CD4-positive, alpha-beta T cell (primary cell): ENCODE measurements around the gene FUT7. TPM values are rescaled to one million over a fixed set of nuclear protein-coding genes. Genes with fewer than 3 reads are reported as not detected.
"Not testable (repeated sequence)": the region's sequence is repeated elsewhere in the genome, so short reads cannot be mapped to it uniquely, and the experiment has no call there.

Experiments
- ATAC-seq: fragments of 200-7000 bp; cut with Tn5 transposase; one replicate; pipeline ENCODE4 v1.10.0; 2022; ENCODE audit warnings: mild to moderate bottlenecking; ENCODE audit not compliant: poor library complexity
- CTCF ChIA-PET: fragments of 350-600 bp; sonication (Branson Sonifier 250); formaldehyde crosslinking; loops from one replicate; lab custom pipeline; 2021; ENCODE audit warnings: antibody characterized with exemption, inconsistent platforms; lab: Charles Lee
- POLR2A ChIA-PET: fragments of 350-600 bp; sonication (Branson Sonifier 250); formaldehyde crosslinking; loops from one replicate; lab custom pipeline; 2021; ENCODE audit warnings: antibody characterized with exemption, inconsistent platforms; lab: Charles Lee
- DNase-seq, 14 experiments: peaks; one replicate each; pipeline ENCODE4 v3.0.0-alpha.2; 2013 to 2020; ENCODE audit warnings: mixed read lengths in 2 of 14
- H3K27ac ChIP-seq, 2 donors: one replicate each; pipeline versions ENCODE4 v1.5.1 to v1.7.0; 2013; ENCODE audit warnings: low read length in 2 of 2, low read depth in 1 of 2, mild to moderate bottlenecking in 1 of 2
- H3K27me3 ChIP-seq, 2 experiments: 1 replicate in 1 of 2; 2 replicates in 1 of 2; pipeline versions ENCODE4 v1.6.1 to v1.7.0; 2013; ENCODE audit warnings: low read length in 2 of 2, control low read depth in 1 of 2, mild to moderate bottlenecking in 1 of 2, moderate library complexity in 1 of 2; ENCODE audit not compliant: insufficient read depth in 2 of 2, control insufficient read depth in 1 of 2
- H3K36me3 ChIP-seq: one replicate; pipeline ENCODE4 v1.6.1; 2013; ENCODE audit warnings: low read length, control low read depth; ENCODE audit not compliant: insufficient read depth
- H3K4me1 ChIP-seq: one replicate; pipeline ENCODE4 v1.6.1; 2013; ENCODE audit warnings: low read length, control low read depth; ENCODE audit not compliant: insufficient read depth
- H3K4me3 ChIP-seq: one replicate; pipeline ENCODE4 v1.5.1; 2013; ENCODE audit warnings: mild to moderate bottlenecking, low read length, moderate library complexity
- H3K9me3 ChIP-seq, 2 experiments: 1 replicate in 1 of 2; 2 replicates in 1 of 2; pipeline versions ENCODE4 v1.6.1 to v1.7.0; 2013; ENCODE audit warnings: low read length in 2 of 2, mild to moderate bottlenecking in 2 of 2, control low read depth in 1 of 2, moderate library complexity in 1 of 2; ENCODE audit not compliant: control insufficient read depth in 1 of 2, insufficient read depth in 1 of 2
- H3K27ac Mint-ChIP-seq: one replicate; pipeline ENCODE4 v1.8.0; 2020; ENCODE audit warnings: mixed read lengths
- H3K27me3 Mint-ChIP-seq: one replicate; pipeline ENCODE4 v1.8.0; 2021; ENCODE audit warnings: mixed read lengths
- H3K36me3 Mint-ChIP-seq: one replicate; pipeline ENCODE4 v1.8.0; 2021; ENCODE audit warnings: low read depth, mixed read lengths
- H3K4me1 Mint-ChIP-seq: one replicate; pipeline ENCODE4 v1.8.0; 2021; ENCODE audit warnings: low read depth, mixed read lengths
- H3K4me3 Mint-ChIP-seq: one replicate; pipeline ENCODE4 v1.8.0; 2020; ENCODE audit warnings: mild to moderate bottlenecking, mixed read lengths
- H3K9me3 Mint-ChIP-seq: one replicate; pipeline ENCODE4 v1.8.0; 2020; ENCODE audit warnings: mixed read lengths
- intact Hi-C, 2 experiments: fragments of 100-400 bp; cut with DNase I in 1 of 2; cut with micrococcal nuclease in 1 of 2; formaldehyde crosslinking; loops; one replicate each; pipeline versions ENCODE4 v1.15.1 to v1.9.0; 2023 to 2025; cut with DNase I, micrococcal nuclease
- total RNA-seq, 174 experiments: library from RNA in 2 of 174; stranded (reverse) in 2 of 174; gene quantifications; one replicate each; pipeline ENCODE4 v1.2.3 and lab custom pipeline; 2021 to 2026
- TF ChIP-seq, protein P1 (sequence below): fragments of 200-600 bp; IDR thresholded peaks from one replicate; pipeline ENCODE4 v1.8.0; 2022; ENCODE audit warnings: antibody characterized with exemption, mild to moderate bottlenecking

FUT7 gene
- total RNA-seq, 2 experiments from 2014 or later, result 1.7 to 1.8 TPM

DNA sequence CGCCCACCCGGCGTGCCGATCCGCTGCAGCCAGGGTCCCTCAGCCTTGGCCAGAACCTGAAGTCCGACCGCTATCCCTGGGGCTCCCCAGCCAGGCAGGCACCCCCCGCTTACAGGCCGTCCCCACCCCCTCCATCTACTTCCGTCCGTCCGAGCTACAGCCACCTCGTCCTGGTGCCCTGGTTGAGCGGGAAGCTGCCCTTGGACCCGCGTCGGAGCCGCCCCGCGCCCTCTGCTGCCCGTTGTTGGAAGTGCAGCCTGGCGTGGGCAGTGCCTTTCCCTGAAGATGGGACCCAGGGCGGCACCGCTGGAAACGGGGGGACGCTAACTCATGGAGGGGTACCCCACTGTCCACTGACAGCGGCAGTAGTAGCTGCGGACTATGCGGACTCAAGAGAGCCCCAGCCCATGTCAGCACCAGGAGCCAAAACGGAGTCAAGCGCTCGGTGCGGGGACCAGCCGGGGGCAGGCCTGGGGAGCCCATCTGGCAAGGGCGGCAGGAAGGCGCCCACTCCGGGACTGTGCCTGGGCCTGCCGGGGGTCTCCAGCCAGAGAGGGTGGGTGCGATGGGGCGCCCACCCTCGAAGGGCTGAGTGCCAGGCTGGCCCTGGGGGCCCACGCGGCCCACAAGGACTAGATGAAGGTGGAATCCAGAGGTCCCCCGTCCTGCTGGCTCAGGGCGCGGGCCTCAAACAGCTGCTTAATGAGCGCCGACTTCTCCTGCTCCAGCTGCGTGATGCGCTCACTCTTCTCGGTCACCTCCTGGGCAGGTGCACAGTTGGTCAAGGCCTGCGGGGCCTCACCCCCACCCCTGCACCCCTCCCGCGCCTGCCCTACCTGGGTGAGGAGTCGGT, 32.4 kb upstream of the FUT7 start:
- no peak overlapping the region for H3K27ac Mint-ChIP-seq
- ATAC-seq (no peak), DNase-seq (peak; percentile 34 to 80 (median 53))
- no peaks in the 10 kb centered on the region for H3K9me3 ChIP-seq
- peaks cover 4% of the 10 kb centered on the region for H3K27me3 Mint-ChIP-seq
- POLR2A ChIA-PET, result no interaction called here
- peaks cover 0 to 3% of the 10 kb centered on the region in 2 experiments for H3K27me3 ChIP-seq
- H3K4me1 Mint-ChIP-seq, result peaks cover 6% of the 10 kb centered on the region
- no peaks in the 10 kb centered on the region for H3K36me3 Mint-ChIP-seq
- intact Hi-C loops, result loop anchor here (1.0 to 10.0 kb wide), 4 partner anchors 18 to 279 kb away; partner anchors contain the start of genes ABCA2 (in 1 of the 2) and NPDC1 (in 1 of the 2)
- no peak overlapping the region for H3K4me3 ChIP-seq
- H3K36me3 ChIP-seq, result no peaks in the 10 kb centered on the region
- no peak overlapping the region for H3K27ac ChIP-seq
- CTCF ChIA-PET, result interaction anchor here (0.6 to 1.6 kb wide), 10 partner anchors 8 to 277 kb away, joined by 3 to 10 read pairs (median 4); partner anchors contain the start of genes MAN1B1 and NPDC1
- H3K4me1 ChIP-seq, result peaks cover 20% of the 10 kb centered on the region
- H3K4me3 Mint-ChIP-seq, result no peak overlapping the region
- TF ChIP-seq, protein P1, sequence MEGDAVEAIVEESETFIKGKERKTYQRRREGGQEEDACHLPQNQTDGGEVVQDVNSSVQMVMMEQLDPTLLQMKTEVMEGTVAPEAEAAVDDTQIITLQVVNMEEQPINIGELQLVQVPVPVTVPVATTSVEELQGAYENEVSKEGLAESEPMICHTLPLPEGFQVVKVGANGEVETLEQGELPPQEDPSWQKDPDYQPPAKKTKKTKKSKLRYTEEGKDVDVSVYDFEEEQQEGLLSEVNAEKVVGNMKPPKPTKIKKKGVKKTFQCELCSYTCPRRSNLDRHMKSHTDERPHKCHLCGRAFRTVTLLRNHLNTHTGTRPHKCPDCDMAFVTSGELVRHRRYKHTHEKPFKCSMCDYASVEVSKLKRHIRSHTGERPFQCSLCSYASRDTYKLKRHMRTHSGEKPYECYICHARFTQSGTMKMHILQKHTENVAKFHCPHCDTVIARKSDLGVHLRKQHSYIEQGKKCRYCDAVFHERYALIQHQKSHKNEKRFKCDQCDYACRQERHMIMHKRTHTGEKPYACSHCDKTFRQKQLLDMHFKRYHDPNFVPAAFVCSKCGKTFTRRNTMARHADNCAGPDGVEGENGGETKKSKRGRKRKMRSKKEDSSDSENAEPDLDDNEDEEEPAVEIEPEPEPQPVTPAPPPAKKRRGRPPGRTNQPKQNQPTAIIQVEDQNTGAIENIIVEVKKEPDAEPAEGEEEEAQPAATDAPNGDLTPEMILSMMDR, result peak; percentile 84
- H3K9me3 Mint-ChIP-seq, result no peaks in the 10 kb centered on the region

DNA sequence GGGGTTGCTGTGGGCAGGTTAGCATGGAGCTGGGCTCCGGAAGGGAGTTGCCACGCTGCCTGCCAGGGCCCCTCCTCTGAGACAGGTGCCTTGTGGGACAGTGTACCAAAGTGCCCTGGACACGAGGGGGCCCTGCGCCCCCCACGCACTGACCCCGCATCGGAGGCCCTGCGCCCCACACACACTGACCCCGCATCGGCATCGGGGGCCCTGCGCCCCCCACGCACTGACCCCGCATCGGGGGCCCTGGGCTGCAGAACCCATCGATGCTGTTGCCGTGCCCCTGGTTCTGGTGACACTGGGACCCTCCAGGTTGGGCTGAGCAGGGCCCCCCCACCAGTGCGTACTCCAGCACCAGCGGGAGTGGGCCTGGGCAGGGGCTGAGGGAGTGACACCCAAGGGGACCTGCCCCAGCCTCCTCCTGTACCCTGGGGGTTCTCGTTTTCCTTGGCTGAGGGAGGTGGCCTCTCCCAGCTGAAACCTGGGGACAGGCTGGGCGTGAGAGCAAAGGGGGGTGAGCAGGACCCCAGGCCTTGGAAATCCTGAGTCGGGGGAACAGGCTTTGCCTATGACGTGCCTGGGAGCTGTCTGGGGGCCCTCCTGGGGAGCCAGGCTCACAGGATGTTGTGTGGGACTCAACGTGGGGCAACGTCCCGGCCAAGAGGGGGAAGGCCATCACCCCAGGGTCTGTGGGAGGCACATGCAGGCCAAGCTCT, 31.6 kb upstream of the FUT7 start:
- H3K4me3 Mint-ChIP-seq, result no peak overlapping the region
- ChIA-PET POLR2A (no interaction called here), CTCF (interaction anchor here (0.7 to 1.6 kb wide), 9 partner anchors 13 to 276 kb away, joined by 3 to 10 read pairs (median 3); partner anchors contain the start of genes MAN1B1 and NPDC1)
- H3K4me1 Mint-ChIP-seq, result peaks cover 6% of the 10 kb centered on the region
- intact Hi-C loops, result loop anchor here (1.0 to 10.0 kb wide), 4 partner anchors 17 to 279 kb away; partner anchors contain the start of genes ABCA2 (in 1 of the 2) and NPDC1 (in 1 of the 2)
- Histone ChIP-seq H3K4me1 (peaks cover 16% of the 10 kb centered on the region), H3K36me3 (no peaks in the 10 kb centered on the region), H3K4me3 (no peak overlapping the region), H3K27me3 (no peaks in the 10 kb centered on the region), H3K27ac (no peak overlapping the region), H3K9me3 (no peaks in the 10 kb centered on the region)
- no peak for DNase-seq
- ATAC-seq, result no peak
- H3K27ac Mint-ChIP-seq, result no peak overlapping the region
- H3K36me3 Mint-ChIP-seq, result no peaks in the 10 kb centered on the region
- H3K9me3 Mint-ChIP-seq, result no peaks in the 10 kb centered on the region
- peaks cover 4% of the 10 kb centered on the region for H3K27me3 Mint-ChIP-seq
- TF ChIP-seq, protein P1, result no peak

DNA sequence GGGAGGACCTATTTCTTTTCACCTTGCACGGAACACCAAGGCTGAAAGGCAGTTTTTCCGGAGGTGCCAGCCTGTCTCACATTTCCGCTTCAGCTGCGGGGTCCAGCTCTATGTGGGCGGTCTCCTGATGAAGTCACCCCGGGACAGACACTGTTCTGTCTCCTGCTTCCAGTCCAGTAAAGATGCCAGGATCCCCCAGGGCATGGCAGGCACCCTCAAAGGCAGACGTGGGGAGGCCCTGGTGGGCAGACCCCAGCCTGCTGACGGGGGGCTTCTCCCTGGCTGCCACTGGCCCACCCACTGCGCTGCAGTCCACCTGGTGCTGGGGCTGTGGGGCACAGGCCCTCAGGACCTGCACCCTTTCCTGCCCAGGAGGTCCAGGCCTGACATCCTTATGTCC, 30.9 kb upstream of the FUT7 start:
- H3K9me3 Mint-ChIP-seq, H3K27me3 Mint-ChIP-seq, ATAC-seq, H3K9me3 ChIP-seq, DNase-seq, H3K36me3 Mint-ChIP-seq, H3K27ac Mint-ChIP-seq, H3K4me3 ChIP-seq, H3K4me3 Mint-ChIP-seq, CTCF ChIA-PET, POLR2A ChIA-PET, H3K27ac ChIP-seq, H3K36me3 ChIP-seq, H3K4me1 Mint-ChIP-seq, H3K27me3 ChIP-seq: not testable (repeated sequence)
- intact Hi-C loops, result loop anchor here in 1 of 2 experiments (10.0 kb wide), 1 partner anchor 278 kb away; no protein-coding TSS in a partner anchor
- peaks cover 11% of the 10 kb centered on the region for H3K4me1 ChIP-seq
